Muscle of leg (tissue), 11 donors: ENCODE measurements around the gene GLI1. TPM values are rescaled to one million over a fixed set of nuclear protein-coding genes. Genes with fewer than 3 reads are reported as not detected.
"Not testable (repeated sequence)": the region's sequence is repeated elsewhere in the genome, so short reads cannot be mapped to it uniquely, and the experiment has no call there.

Experiments
- DNase-seq: peaks from one replicate; pipeline ENCODE4 v3.0.0; 2013
- H3K27ac ChIP-seq: one replicate; pipeline ENCODE4 v1.5.1; 2013; ENCODE audit warnings: mild to moderate bottlenecking, low read length, control low read depth
- H3K27me3 ChIP-seq: one replicate; pipeline ENCODE4 v1.6.1; 2013; ENCODE audit warnings: low read length; ENCODE audit not compliant: control insufficient read depth, insufficient read depth
- H3K36me3 ChIP-seq: one replicate; pipeline ENCODE4 v1.6.1; 2013; ENCODE audit warnings: low read length; ENCODE audit not compliant: control insufficient read depth, insufficient read depth
- H3K4me1 ChIP-seq: one replicate; pipeline ENCODE4 v1.6.1; 2013; ENCODE audit warnings: low read length; ENCODE audit not compliant: control insufficient read depth, insufficient read depth
- H3K4me3 ChIP-seq: one replicate; pipeline ENCODE4 v1.5.1; 2013; ENCODE audit warnings: low read length, control low read depth
- H3K9me3 ChIP-seq: replicated peaks from 2 replicates; pipeline ENCODE4 v1.6.1; 2013; ENCODE audit warnings: low read depth, low read length; ENCODE audit not compliant: control insufficient read depth
- WGBS: methylation state at CpG from one replicate; pipeline ENCODE4 v1.1.5; 2013; ENCODE audit warnings: missing lambda C conversion rate; ENCODE audit not compliant: insufficient coverage; 5-methylcytosine and 5-hydroxymethylcytosine counted together
- polyA plus RNA-seq, 8 donors: library from polyadenylated mRNA; unstranded; fragments of 120-200 nt; gene quantifications; one replicate each; pipeline versions ENCODE4 v1.2.1 to v1.2.3, GENCODE V29; 2013; ENCODE audit warnings: inconsistent platforms in 1 of 8, low replicate concordance in 1 of 8; ENCODE audit not compliant: insufficient read length in 8 of 8, insufficient read depth in 1 of 8
- total RNA-seq: library from RNA; stranded (reverse); fragments of 120-200 nt; gene quantifications from one replicate; pipeline ENCODE4 v1.2.4, GENCODE V29; 2013

GLI1 gene
- total and polyA plus RNA-seq, 9 donors = 7.1 to 16.2 (median 9.6) TPM

DNA sequence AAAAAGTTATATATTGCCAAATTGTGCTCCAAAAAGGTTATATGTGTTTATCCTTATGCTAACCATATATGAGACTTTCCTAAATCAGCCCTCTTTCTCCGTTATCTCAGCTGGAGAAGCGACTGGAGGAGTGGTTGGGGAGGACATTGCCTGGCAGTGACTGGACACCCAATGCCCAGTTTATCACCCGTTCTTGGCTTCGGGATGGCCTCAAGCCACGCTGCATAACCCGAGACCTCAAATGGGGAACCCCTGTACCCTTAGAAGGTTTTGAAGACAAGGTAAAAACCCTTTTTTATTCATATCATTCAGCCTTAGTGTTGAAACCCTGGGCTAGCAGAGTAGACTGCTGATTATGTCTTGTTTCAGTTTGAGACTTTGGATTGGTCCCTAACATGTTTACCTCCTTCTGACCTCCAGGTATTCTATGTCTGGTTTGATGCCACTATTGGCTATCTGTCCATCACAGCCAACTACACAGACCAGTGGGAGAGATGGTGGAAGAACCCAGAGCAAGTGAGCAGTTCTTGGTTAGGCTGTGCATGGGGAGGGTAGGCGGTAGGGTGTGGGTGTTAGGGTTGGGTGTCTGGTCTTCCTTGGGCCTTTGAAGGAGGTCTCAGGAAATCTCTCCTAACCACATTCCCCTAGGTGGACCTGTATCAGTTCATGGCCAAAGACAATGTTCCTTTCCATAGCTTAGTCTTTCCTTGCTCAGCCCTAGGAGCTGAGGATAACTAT lies 52.2 kb downstream of the GLI1 start:
- Histone ChIP-seq H3K9me3 (no peaks in the 10 kb centered on the region), H3K36me3 (peaks cover 71% of the 10 kb centered on the region), H3K27ac (no peak overlapping the region), H3K27me3 (no peaks in the 10 kb centered on the region), H3K4me3 (no peak overlapping the region), H3K4me1 (no peaks in the 10 kb centered on the region)
- no peak for DNase-seq
- no CpG with 5 or more reads among the region's 7 CpGs for WGBS

DNA sequence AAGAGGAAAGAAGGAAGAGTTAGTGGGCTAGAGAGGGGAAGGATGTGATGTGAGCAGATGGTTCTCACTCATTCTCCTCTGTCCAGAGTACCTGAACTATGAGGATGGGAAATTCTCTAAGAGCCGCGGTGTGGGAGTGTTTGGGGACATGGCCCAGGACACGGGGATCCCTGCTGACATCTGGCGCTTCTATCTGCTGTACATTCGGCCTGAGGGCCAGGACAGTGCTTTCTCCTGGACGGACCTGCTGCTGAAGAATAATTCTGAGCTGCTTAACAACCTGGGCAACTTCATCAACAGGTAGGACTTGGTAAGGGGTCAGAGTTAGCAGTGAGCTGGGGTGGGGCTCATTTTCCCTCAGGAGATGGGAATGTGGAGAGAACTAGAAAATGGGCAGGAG lies 53.1 kb downstream of the GLI1 start:
- Histone ChIP-seq H3K4me3 (no peak overlapping the region), H3K9me3 (no peaks in the 10 kb centered on the region), H3K27me3 (no peaks in the 10 kb centered on the region), H3K36me3 (peaks cover 77% of the 10 kb centered on the region), H3K4me1 (no peaks in the 10 kb centered on the region), H3K27ac (no peak overlapping the region)
- no peak for DNase-seq
- WGBS = 89% methylated on average over 6 of the region's 6 CpGs

DNA sequence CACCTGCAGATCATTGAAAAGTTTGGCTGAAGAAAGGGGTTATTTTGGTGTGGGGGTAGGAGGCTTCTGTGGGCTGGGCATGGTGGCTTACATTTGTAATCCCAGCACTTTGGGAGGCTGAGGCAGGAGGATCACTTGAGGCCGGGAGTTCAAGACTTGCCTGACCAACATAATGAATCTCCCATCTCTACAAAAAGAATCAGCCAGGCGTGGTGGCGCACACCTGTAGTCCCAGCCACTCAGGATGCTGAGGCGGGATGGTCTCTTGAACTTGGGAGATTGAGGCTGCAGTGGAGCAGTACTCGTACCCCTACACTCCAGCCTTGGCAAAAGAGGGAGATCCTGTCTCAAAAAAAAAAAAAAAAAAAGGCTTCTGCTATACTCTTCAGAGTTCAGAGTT lies 53.7 kb downstream of the GLI1 start:
- Histone ChIP-seq H3K27me3 (no peaks in the 10 kb centered on the region), H3K9me3 (no peaks in the 10 kb centered on the region), H3K27ac (no peak overlapping the region), H3K4me3 (no peak overlapping the region), H3K36me3 (peaks cover 83% of the 10 kb centered on the region), H3K4me1 (peaks cover 5% of the 10 kb centered on the region)
- 100% methylated on average over 1 of the region's 5 CpGs for WGBS
- no peak for DNase-seq

DNA sequence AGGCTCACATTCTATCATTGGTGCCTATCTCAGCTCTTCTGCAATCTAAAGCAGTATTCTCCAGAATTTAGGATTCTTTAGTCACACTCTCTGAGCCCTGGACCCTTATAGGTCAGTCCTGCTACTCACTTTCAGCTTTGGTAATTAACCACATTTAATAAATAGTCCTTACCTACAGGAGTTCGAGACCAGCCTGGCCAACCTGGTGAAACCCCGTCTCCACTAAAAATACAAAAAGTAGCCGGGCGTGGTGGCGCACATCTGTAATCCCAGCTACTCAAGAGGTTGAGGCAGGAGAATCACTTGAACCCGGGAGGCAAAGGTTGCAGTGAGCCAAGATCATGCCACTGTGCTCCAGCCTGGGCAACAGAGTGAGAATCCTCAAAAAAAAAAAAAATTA lies 54.1 kb downstream of the GLI1 start:
- H3K27me3 ChIP-seq, H3K4me1 ChIP-seq, H3K27ac ChIP-seq, H3K9me3 ChIP-seq, H3K4me3 ChIP-seq, DNase-seq: not testable (repeated sequence)
- WGBS = no CpG with 5 or more reads among the region's 6 CpGs
- H3K36me3 ChIP-seq = peaks cover 84% of the 10 kb centered on the region

DNA sequence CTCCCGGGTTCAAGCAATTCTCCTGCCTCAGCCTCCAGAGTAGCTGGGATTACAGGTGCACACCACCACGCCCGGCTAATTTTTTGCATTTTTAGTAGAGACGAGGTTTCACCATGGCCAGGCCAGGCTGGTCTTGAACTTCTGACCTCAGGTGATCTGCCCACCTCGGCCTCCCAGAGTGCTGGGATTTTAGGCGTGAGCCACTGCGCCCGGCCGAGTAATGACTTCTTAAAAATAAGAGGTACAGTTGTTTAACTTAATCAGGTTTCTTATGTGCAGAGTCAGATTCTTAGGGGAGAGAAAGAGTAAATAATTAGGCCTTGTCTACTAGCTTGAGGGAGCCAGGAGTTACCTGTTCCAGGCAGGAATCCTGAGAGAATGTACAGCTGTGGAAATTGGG lies 54.7 kb downstream of the GLI1 start:
- 92% methylated on average over 9 of the region's 9 CpGs for WGBS
- Histone ChIP-seq H3K4me1 (peaks cover 14% of the 10 kb centered on the region), H3K36me3 (peaks cover 82% of the 10 kb centered on the region)
- DNase-seq, H3K27ac ChIP-seq, H3K4me3 ChIP-seq, H3K9me3 ChIP-seq, H3K27me3 ChIP-seq: not testable (repeated sequence)

DNA sequence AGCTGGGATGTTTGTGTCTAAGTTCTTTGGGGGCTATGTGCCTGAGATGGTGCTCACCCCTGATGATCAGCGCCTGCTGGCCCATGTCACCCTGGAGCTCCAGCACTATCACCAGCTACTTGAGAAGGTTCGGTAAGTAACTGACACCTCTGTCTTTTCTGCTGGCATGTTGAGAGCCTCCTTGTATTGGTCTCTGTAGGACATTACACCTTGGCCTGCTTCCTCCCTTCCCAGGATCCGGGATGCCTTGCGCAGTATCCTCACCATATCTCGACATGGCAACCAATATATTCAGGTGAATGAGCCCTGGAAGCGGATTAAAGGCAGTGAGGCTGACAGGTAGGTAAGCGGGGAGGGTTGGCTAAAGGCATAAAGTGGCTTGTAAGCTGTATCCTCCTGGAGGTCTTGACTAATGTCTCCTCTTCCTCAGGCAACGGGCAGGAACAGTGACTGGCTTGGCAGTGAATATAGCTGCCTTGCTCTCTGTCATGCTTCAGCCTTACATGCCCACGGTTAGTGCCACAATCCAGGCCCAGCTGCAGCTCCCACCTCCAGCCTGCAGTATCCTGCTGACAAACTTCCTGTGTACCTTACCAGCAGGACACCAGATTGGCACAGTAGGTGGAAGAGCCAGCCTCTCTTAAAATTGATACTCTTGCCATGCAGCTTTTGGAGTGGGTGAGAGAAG lies 55.3 kb downstream of the GLI1 start:
- Histone ChIP-seq H3K36me3 (peaks cover 77% of the 10 kb centered on the region), H3K4me1 (peaks cover 19% of the 10 kb centered on the region), H3K27me3 (no peaks in the 10 kb centered on the region), H3K27ac (no peak overlapping the region), H3K4me3 (no peak overlapping the region), H3K9me3 (no peaks in the 10 kb centered on the region)
- 90% methylated on average over 6 of the region's 9 CpGs for WGBS
- no peak for DNase-seq

DNA sequence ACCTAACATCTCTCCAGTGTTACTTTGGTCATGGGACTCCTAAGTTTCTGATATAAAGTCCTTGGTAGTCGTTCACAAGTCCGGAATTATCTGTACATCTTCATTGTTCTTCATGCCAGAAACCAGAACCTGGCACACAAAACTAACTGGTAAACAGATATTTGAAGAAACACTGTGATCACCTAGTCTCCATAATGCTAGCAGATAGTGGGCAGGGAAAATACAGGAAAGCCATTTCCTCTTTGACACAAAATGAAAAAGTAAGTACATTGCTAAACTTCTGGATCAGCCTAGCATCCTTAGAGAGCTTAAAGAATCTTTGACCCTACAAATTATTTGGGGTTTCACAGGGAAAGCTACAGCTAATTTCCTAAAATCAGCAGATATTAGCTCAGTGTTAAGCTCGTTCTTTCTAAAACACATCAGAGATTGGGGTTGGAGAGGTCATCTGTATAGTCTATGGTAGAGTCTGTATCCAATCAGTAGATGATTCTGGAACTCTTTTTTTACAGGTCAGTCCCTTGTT lies 55.9 kb downstream of the GLI1 start:
- no CpG with 5 or more reads among the region's 3 CpGs for WGBS
- Histone ChIP-seq H3K36me3 (peaks cover 71% of the 10 kb centered on the region), H3K27ac (no peak overlapping the region), H3K9me3 (no peaks in the 10 kb centered on the region), H3K4me3 (no peak overlapping the region), H3K4me1 (peaks cover 19% of the 10 kb centered on the region), H3K27me3 (no peaks in the 10 kb centered on the region)
- no peak for DNase-seq

DNA sequence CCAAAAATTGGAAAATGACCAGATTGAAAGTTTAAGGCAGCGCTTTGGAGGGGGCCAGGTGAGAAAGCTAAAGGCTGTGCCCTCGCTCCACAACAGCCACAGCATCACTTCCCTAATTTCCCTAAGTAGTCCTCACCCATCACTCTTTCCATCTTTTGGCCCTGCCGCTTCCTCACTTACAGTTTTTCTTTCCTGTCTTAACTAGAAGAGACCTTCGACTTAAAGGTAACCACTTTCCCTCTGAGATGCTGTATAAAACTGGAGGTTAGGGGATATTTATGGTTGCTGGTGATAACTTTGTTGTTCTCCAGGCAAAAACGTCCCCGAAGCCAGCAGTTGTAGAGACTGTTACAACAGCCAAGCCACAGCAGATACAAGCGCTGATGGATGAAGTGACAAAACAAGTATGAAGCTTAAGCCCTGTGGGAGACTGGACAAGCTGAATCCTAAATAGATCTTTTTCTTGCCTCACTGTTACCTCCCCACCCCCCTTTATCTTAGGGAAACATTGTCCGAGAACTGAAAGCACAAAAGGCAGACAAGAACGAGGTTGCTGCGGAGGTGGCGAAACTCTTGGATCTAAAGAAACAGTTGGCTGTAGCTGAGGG lies 56.5 kb downstream of the GLI1 start:
- 92% methylated on average over 6 of the region's 11 CpGs for WGBS

DNA sequence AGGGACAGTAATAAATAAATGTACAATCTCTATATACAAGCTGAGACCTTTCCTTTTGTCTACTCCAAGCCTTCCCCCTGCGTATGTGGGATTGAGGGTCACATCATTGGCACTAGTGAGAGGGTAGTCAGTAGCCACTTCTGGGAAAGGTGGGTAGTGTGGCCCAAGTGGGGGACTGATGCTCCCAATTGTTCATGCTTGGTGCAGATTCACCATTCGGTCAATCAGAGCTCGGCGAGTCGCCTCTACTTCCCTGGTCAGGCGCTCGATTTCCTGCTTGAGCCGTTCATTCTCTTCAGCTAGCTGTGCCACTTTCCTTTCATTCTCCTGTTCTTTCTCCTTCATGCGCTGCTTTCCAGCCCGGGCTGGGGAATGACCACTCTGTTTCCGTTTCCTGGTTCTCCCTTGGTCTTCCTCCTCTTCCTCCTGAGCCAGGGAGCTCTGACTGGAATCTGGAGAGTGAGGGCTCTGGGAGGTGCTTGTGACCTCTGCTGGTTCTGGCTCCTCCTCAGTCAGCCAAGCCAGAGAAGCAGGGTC lies 57.1 kb downstream of the GLI1 start:
- H3K27ac ChIP-seq = no peak overlapping the region
- no peaks in the 10 kb centered on the region for H3K27me3 ChIP-seq
- H3K4me1 ChIP-seq = peaks cover 29% of the 10 kb centered on the region
- DNase-seq = no peak
- H3K9me3 ChIP-seq = no peaks in the 10 kb centered on the region
- 91% methylated on average over 8 of the region's 11 CpGs for WGBS
- no peak overlapping the region for H3K4me3 ChIP-seq
- peaks cover 60% of the 10 kb centered on the region for H3K36me3 ChIP-seq

More for the DNA sequence above, 56.5 kb downstream of the GLI1 start:
- Histone ChIP-seq H3K27ac (no peak overlapping the region), H3K36me3 (peaks cover 66% of the 10 kb centered on the region), H3K27me3 (no peaks in the 10 kb centered on the region), H3K4me3 (no peak overlapping the region), H3K9me3 (no peaks in the 10 kb centered on the region), H3K4me1 (peaks cover 22% of the 10 kb centered on the region)
- no peak for DNase-seq

DNA sequence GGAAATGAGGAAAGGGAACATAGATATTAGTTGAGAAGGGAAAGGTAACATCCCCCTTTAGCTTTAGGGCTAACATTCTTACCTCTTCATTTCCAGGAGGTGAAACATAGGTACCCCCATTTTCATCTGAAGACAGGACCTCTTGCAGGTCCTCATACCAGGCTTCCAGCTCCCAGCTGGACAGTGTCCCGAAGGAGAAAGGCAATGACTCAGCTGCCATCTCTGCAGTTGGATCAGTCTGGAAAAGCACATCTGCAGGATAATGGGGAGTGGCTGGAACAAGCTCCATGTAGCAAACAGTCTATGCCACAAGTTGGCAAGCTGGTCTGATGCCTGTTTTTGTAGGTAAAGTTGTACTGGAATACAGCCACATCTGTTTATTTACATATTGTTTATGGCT lies 57.6 kb downstream of the GLI1 start:
- Histone ChIP-seq H3K27ac (no peak overlapping the region), H3K4me3 (no peak overlapping the region), H3K9me3 (no peaks in the 10 kb centered on the region), H3K36me3 (peaks cover 55% of the 10 kb centered on the region), H3K4me1 (peaks cover 34% of the 10 kb centered on the region), H3K27me3 (no peaks in the 10 kb centered on the region)
- no peak for DNase-seq
- 90% methylated on average over 1 of the region's 1 CpG for WGBS
